Daoy (cell line): Measurements from ENCODE around the gene FRMD5. TPM values are rescaled to one million over a fixed set of nuclear protein-coding genes. Genes with fewer than 3 reads are reported as not detected.
"Not testable (repeated sequence)": the region's sequence is repeated elsewhere in the genome, so short reads cannot be mapped to it uniquely, and the experiment has no call there.

Source experiments
- DNase-seq: peaks from one replicate; pipeline ENCODE4 v3.0.0-alpha.2; 2015; ENCODE audit warnings: low read depth
- total RNA-seq: library from RNA; depleted of rRNA; stranded (reverse); fragments of >200 nt; shearing (Covaris generic); gene quantifications from 2 replicates; pipeline ENCODE4 v1.2.3, GENCODE V29; 2014

The FRMD5 gene
- total RNA-seq, 1 experiment from 2014 or later: 8.7 TPM

DNA sequence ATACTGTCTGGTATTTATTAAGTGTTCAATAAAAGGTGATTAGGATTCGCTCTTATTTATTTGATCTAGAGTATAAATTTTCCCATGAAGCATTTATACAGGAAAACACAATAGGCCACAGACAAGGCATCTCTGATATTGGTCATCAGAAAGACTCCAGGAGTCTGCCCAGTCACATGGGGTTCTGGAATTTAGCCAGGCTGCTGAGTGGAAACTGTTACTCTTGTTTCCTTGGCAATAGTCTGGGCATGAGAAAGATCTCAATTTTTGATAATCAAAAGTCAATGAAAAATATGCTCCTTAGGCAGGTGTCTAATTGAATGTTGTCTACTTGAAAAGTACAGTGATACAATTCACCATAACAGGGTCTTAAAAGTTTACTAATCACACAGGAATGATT is 161.2 kb downstream of the FRMD5 start:
- peak; percentile 32 for DNase-seq

DNA sequence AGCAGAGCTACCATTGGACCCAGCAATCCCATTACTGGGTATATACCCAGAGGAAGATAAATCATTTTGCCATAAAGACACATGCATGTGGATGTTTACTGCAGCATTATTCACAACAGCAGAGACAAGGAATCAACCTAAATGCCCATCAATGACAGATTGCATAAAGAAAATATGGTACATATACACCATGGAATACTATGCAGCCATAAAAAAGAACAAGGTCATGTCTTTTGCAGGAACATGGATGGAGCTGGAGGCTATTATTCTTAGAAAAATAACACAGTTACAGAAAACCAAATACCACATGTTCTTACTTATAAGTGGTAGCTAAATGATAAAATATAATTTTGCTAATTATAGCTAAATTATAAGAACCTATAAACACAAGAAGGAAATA is 162.3 kb downstream of the FRMD5 start:
- DNase-seq: not testable (repeated sequence)

DNA sequence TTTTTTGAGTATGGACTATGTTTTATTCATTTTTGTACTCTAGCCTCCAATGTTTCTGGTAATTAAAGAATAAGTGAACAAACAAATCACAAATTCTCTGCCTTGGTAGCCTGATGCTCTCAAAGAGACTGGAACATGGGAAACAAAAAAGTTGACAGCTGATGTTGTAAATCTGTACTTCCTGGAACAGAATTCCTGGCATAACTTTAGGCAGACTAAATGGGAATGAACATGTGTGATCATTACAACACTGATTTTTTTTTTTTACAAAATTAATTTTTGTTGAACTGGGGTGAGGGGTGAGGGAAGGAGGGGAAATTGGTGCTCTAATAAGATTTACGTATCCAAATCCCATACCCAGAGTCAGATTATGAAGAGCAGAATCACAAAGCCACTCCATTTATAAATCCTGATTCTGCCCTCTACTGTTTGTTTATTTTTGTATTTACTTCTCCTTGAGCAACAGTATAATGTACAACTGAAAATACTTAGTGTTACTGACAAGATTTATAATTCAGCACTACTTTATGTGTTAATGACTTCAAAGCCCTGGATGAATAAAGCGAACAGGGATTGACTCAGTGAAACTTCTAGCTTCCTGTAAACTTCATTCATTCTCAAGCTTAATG is 165.0 kb downstream of the FRMD5 start:
- no peak for DNase-seq

DNA sequence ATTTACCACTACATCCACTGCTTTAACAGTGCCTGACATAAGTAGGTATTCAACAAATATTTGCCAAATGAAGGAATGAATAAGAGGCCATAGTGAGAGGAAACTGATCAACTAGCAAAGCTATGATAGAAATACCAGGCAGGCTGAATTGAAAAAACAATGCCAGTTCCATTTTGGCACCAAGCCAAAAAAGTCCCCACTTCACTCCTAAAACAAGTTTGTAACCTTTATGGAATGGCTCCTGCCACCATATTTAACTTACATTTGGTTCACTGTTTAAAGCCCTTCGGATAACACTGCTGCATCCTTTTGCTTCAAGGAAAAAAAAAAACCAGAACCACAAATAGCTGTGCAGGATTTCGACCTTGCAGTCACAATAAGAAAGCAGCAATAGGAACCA is 166.1 kb downstream of the FRMD5 start:
- DNase-seq: peak; percentile 10

DNA sequence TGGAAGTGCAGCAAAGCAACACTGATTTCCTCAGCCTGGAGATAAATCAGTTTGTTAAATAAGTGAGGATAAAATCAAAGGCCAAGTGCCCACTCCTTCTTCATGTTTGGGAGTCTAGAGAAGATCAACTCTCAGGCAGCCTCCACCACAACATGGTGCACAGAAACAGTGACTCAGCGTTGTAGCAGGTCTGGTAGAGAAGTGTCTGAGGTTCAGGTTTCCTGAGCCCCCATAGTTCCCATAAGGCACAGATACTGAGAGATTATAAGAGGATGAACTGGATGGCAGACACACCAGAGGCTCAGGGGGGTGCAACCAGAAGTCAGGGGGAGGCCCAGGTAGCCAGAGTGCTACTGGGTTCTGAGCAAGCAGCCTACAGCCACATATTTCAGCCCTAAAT is 166.7 kb downstream of the FRMD5 start:
- DNase-seq: peak; percentile 49

DNA sequence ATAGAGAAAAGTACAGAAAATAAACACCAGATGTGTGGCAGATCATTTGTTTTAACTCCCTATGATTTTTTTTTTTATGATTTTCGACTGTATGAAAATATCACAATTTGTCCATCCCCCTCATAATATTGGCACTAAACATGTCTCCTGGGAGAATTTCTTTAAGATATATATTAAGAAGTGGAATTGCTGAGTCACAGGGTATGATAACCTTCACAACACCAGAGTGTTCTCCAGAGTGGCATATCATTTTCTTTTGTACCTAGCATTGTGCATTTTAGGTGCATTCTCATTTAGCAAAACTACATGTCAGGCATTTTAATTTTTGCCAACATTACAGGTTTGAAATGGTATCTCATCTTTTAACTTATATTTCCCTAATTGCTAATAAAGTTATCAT is 170.9 kb downstream of the FRMD5 start:
- DNase-seq: no peak

DNA sequence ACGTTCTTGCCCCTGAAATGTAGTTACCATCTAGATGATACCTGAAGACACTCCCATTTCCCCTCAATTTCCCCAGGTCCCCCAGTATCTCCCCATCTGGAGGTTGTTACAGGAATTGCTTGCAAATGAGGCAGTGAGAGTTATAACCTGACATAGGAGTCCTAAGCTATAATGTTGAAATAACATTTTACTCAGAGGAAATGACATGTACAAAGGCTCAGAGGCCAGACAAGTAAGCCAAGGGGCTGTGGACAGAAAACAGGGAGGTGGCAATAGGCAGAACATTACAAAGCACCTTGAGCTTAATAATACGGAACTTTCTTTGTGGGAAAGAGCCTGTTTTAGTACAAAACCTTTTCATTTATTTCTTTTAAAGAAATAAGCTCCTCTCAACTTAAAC is 171.9 kb downstream of the FRMD5 start:
- no peak for DNase-seq

DNA sequence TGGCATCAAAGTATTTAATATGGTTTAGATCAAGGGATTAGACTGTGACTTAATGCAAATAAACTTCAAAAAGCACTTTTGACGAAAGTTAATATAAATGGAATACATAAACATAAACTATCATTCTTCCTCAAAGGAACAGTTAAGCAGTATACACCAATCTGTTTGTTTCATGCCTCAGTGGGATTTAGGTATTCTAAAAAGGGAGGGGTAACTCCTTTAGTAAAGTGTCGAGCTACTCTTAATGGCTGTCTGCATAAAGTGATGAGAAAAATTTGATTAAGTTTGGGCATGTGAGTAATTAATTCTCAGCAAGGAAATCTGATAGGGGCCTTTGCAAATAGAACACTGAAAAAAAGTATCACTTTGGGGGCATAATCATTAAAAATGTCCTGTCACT is 176.9 kb downstream of the FRMD5 start:
- DNase-seq: no peak

DNA sequence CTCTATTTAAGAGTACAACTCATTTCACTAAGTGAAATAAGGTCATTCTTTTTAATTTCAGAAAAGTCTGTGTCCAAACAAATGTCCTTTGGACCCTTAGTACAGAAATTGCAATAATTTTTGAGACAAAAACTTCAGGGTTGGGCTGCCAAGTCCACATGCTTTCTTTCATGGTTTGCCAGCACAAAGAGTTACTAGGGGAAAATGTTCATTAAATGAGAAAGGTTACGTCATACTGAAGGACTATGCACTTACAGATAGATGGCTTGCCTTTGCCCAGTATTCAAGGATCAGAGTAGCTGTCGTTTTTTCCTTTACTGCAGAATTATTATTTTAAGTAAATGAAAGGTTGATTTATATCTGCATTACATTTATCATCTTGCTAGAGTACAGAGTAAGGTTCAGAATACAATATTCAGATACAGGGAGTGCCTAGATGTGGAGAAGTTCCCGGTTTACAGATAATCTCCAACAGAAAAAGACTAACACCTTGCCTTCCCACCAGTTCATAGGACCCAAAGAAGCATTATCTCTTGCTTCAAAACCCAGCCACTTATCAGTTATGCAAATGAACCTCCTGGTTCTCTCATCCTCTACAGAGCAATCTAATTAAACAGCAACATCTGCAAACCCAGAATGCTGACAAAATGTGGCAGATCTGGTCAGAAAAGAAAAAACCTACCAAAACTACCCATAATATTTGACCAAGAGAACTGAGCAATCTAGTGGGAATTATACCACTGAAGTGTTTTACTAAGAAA is 179.3 kb downstream of the FRMD5 start:
- DNase-seq: no peak

DNA sequence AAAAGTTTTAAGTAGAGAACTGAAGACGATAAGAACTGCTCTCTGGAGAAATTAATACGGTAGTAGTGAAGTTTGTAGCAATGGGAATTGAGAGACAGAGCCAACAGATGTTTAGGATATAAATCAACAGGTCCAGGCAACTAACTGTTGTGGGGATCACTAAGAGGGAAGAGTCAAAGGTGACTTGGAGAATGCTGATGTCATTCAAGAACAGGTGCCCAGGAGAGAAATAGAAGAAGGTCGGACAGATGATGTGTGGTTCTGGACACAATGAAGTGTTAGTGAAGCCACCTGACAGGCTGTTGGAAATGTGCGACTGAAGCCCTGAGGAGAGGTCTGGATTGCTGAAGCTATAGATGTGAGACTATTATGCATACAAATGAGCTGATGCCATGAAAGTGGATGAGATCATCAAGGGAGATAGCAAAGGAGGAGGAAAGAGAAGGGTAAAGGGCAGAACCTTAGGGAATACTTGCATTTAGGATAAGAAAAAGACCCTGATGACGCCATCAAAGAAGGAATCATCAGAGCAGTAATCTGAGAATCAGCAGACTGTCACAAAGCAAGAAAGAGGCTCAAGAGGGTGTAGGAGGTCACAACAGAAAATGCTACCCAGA is 183.7 kb downstream of the FRMD5 start:
- no peak for DNase-seq

DNA sequence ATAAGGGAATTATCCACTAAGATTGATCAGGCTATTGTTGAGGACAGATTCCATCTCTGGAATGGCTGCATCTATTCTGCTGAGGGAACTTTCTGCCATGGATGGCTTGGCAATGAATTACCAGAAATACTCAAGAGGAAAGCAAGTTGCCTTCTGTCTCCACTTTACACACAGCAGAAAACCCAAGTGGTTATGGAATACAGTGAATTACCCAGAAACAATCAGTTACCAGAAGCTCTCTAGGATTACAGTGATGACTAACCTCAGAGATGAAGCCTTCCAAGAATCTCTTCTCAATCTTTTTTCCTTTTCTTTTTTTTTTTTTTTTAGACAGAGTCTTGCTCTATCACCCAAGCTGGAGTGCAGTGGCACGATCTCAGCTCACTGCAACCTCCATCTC is 185.0 kb downstream of the FRMD5 start:
- DNase-seq: no peak

DNA sequence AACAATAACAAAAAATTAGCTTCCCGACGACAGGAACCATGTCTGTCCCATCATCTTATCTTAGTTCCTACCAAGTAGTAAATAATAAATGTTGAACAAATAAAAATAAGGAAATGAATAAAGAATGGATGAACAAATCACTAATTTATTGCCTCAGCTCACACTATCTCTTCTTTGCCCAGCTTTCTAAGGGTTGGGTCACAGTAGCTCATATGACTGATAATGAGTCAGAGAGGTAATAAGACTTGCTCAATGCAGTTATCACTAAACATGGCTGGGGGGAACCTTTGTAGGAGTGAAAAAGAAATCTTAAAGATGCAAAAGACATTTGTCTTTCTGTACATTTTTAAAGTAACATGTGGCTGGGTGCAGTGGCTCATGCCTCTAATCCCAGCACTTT is 186.0 kb downstream of the FRMD5 start:
- DNase-seq: peak; percentile 54

DNA sequence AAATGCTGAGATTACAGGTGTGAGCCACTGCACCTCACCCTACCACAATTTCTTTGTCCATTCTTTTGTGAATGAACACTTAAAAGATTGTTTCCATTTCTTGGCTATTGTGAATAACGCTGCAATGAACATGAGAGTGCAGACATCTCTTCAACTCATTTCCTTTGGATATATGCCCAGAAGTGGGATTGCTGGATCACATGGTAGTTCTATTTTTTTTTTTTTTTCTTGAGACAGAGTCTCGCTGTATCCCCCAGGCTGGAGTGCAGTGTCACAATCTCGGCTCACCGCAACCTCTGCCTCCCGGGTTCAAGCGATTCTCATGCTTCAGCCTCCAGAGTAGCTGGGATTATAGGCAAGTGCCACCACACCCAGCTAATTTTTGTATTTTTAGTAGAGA is 194.8 kb downstream of the FRMD5 start:
- peak; percentile 60 for DNase-seq

DNA sequence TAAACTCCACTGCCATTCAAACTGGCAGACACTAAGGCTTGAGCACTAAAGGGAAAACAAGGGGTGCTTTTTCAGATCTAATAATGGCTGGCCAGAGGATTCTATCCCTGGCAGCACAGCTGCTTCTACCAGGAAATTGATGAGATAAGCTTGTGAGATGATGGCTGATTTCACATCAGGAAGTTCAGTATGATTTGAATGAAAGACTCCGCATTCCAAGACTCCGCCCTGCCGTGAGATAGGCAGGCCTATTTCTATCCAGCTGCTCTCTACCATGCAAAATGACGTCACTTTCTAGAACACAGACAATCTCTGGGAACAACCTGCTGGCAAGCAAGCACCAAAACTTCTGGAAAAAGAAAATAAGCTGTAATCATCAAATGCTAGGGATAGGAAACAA is 196.5 kb downstream of the FRMD5 start:
- DNase-seq: no peak

DNA sequence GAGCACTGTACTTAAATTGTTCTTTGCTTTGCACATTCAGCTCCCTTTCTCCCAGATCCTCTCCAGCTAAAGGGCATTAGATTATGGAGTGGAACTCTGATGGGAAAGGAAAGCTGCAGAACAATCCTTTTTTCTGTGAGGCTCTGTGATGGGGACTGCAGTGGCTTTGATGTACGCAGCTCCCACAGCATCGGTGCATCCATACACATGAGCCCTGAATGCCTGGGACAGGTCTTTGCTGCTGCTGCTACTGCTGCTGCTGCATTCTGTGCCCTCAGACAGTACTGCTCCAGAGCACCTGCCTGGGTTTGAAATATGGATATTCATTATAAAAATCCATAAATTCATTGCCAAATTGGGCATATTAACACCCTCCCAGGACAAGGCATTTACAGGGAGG is 203.9 kb downstream of the FRMD5 start:
- no peak for DNase-seq

DNA sequence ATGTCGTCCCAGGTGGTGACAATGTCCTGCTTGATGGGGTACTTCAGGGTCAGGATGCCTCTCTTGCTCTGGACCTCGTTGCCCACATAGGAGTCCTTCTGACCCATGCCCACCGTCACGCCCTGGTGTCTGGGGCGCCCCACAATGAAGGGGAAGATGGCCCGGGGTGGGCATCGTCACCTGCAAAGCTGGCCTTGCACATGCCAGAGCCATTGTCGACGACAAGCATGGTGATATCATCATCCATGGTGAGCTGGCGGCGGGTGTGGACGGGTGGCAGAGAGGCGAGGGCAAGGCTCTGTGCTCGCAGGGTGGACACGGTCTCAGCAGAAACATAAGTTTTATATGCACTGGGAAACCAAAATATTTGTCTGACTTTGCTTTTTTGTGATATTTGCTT is 205.1 kb downstream of the FRMD5 start:
- DNase-seq: no peak

DNA sequence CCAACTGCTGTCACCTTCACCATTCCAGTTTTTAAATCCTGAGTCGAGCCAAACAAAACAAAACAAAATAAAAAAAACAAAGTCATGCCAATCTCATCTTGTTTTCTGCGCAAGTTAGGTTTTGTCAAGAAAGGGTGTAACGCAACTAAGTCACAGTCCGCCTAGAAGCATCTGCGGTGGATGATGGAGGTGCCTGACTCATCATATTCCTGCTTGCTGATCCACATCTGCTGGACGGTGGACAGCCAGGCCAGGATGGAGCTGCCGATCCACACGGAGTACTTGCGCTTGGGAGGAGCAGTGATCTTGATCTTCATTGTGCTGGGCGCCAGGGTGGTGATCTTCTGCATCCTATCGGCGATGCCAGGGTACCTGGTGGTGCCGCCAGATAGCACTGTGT is 206.2 kb downstream of the FRMD5 start:
- no peak for DNase-seq

DNA sequence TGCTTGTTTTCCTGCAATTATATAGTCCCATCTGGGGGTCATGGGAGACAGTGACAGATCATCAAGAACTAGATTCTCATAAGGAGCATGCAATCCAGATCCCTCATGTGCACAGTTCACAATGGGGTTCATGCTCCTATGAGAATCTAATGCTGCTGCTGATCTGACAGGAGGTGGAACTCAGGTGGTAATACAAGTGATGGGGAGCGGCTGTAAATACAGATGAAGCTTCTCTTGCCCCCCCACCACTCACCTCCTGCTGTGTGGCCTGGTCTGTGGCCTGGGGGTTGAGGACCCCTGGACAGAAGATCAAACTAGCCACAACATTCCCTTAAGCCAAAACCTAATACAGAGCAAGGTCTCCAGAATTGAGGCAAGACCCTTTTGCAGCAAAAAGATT is 207.1 kb downstream of the FRMD5 start:
- no peak for DNase-seq

DNA sequence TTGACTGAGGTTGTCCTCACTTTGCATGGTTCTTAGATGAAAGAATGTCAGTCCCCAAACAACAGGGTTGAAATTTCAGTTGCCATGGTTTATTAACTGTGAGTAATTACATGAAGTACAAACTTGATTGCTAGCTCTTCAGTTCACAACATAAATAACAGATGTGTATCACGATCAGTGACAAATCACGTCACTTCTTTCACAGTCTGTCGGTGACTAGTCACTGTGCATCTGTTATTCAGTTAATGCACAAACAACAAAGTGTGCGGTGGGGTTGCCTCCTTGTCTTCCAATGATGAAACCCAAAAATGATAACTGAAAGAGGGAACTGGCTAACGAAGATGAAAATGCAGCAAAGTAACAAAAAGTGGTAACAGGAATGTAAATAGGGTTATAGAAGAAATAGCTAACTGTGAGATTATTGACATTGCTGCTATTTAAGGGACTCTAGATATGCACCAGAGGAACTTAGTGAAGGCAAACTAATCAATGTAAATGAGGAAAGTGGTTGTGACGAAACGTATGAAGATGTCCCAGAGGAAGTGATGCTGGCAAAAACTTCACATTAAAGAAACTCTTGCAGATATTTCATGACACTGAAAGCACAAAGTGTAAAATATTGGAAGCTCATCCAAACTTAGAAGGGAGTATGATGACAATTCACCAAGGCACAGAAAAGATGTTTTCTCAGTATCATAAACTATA is 208.9 kb downstream of the FRMD5 start:
- DNase-seq: no peak

DNA sequence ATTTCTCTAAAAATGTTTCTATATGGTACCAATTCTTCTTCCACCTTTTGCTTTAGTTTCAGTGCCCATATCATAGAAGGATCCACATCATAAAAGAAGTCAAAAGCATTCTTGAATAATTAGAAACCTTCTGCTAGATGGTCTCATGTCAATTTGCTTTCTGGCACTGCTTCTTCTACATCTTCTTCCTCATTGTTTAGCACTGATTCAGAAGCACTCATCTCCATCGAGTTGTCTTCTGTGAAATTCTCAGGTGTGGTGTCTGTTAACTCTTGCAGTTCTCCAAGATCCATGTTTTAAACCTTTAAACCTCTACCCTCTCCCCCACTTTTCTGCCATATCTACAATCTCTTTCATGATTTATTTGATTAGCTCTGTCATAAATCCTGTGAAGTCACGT is 213.5 kb downstream of the FRMD5 start:
- DNase-seq: no peak

DNA sequence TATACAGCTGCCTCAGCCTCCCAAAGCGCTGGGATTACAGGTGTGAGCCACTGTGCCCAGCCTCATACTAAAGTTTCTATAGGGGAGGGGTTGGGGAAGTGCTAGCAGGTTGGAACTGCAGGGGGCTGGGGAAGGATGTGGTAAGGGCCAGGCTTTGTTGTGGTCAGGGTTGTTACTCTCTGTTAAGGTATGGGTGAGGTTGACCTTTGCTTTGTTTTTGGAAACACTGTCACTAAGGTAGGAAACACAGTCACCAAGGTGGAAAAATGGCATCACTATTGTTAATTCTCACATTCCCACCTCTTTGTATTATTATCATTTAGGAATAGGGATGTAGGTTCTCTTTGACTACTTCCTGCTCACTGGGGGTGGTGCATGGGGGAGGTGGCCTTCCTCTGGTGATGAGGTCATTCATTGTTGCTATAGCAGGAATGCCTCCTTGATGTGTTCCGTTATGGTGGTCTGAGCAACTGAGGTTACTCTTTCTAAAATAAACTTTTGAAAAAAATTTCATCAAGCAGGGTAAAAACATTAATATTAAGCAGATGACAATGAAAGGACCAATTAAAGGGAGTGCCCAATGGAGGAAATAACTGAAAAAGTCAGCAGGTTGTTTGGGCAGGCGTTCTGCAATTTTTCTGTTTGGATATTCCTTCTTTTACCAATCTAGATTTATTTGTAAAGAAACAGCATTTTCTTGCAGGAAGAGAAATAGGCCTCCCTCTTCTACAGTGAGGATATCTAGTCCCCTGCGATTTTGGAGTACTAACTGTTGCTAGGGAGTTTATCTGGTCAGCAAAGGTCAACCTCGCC is 217.8 kb downstream of the FRMD5 start:
- peak; percentile 19 for DNase-seq

DNA sequence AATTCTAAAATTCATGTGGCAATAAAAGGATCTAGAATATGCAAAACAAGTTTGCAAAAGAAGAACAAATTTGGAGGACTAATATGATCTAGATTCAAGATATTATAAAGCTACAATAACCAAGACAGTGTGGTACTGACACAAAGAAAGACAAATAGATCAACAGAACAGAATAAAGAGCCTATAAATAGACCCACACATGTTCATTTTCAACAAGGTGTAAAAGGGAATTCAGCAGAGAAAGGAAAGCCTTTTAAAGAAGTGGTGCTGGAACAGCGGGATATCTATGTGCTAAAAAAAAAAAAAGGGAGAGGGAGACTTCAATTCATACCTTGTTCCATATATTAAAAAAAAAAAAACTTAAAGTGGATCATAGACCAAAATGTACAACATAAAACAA is 219.3 kb downstream of the FRMD5 start:
- no peak for DNase-seq
